GDM1 (cell line): Measurements from ENCODE around the gene PDCD1.
"Not testable (repeated sequence)": the region's sequence is repeated elsewhere in the genome, so short reads cannot be mapped to it uniquely, and the experiment has no call there.

Experiments
- DNase-seq: peaks from one replicate; lab custom pipeline; 2025; lab: John Stamatoyannopoulos, UW

The PDCD1 gene

GRCh38 chr2:241813644-241814392 is 44.9 kb downstream of the PDCD1 start:
- no peak for DNase-seq

GRCh38 chr2:241812730-241813643 is 45.7 kb downstream of the PDCD1 start:
- no peak for DNase-seq

GRCh38 chr2:241811952-241812729 is 46.6 kb downstream of the PDCD1 start:
- DNase-seq = no peak

GRCh38 chr2:241811201-241811951 is 47.3 kb downstream of the PDCD1 start:
- no peak for DNase-seq

- no peak for DNase-seq
Measured at GRCh38 chr2:241810307-241811200, 48.1 kb downstream of the PDCD1 start.

GRCh38 chr2:241809383-241810306 is 49.0 kb downstream of the PDCD1 start:
- DNase-seq = no peak

GRCh38 chr2:241808721-241809382 is 49.8 kb downstream of the PDCD1 start, which contains the start of gene NEU4:
Gene NEU4, plus strand, starts transcription at chr2:241809193. Its CDS starts 5,292 bp downstream, at chr2:241814485.
- DNase-seq = no peak

- DNase-seq = no peak
Measured at GRCh38 chr2:241808051-241808720, 50.5 kb downstream of the PDCD1 start.

GRCh38 chr2:241806217-241806616 is 52.5 kb downstream of the PDCD1 start:
- DNase-seq = not testable (repeated sequence)

GRCh38 chr2:241804326-241805229 is 54.1 kb downstream of the PDCD1 start:
- peak; percentile 55 for DNase-seq

GRCh38 chr2:241803387-241804325 is 55.0 kb downstream of the PDCD1 start:
- no peak for DNase-seq

GRCh38 chr2:241802421-241803318 is 56.0 kb downstream of the PDCD1 start:
- DNase-seq = no peak

GRCh38 chr2:241801611-241802420 is 56.9 kb downstream of the PDCD1 start:
- no peak for DNase-seq
